Stimulated activated CD8-positive, alpha-beta memory T cell treated with anti-CD3 and anti-CD28 coated beads, Interleukin-4, amount 100 ng/mL, for 48 hours (primary cell): ENCODE data around the gene BATF.

ENCODE experiments used
- DNase-seq: peaks from one replicate; pipeline ENCODE4 v3.0.0-alpha.2; 2020

Gene BATF

GRCh38 chr14:75501080-75501479 lies 21.2 kb upstream of the BATF start:
- DNase-seq = no peak

DNA sequence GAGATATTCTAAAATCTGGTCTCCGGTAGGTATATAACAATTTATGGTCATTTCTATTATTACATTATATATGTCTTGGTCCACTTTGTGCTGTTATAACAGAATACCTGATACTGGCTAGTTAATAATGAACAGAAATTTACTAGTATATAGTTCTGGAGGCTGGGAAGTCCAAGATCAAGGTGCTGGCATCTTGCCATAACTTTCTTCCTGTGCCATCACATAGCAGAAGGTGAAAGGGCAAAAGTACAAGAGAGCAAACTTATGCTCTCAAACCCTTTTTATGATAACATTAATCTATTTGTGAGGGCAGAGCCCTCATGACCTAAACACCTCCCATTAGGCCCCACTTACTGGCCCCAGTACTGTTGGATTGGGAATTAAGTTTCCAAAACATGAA lies 17.9 kb upstream of the BATF start:
- no peak for DNase-seq

GRCh38 chr14:75506930-75507329 lies 15.3 kb upstream of the BATF start:
- no peak for DNase-seq

DNA sequence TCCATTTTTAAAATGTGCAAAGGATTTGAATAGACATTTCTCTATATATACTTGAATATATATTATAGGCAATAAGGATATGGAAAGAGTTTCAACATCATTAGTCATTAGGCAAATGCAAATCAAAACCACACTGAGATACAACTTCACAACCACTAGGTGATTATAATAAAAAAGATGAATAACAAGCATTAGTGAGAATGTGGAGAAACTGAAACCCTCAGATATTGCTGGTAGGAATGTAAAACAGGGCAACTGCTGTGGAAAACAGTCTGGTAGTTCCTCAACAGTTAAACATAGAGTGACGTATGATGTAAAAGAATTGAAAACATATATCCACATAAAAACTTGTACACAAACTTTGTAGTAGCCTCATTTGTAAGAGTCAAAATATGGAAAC lies 11.7 kb upstream of the BATF start:
- DNase-seq = no peak

- DNase-seq = no peak
Observed at GRCh38 chr14:75511201-75511600, 11.1 kb upstream of the BATF start.

DNA sequence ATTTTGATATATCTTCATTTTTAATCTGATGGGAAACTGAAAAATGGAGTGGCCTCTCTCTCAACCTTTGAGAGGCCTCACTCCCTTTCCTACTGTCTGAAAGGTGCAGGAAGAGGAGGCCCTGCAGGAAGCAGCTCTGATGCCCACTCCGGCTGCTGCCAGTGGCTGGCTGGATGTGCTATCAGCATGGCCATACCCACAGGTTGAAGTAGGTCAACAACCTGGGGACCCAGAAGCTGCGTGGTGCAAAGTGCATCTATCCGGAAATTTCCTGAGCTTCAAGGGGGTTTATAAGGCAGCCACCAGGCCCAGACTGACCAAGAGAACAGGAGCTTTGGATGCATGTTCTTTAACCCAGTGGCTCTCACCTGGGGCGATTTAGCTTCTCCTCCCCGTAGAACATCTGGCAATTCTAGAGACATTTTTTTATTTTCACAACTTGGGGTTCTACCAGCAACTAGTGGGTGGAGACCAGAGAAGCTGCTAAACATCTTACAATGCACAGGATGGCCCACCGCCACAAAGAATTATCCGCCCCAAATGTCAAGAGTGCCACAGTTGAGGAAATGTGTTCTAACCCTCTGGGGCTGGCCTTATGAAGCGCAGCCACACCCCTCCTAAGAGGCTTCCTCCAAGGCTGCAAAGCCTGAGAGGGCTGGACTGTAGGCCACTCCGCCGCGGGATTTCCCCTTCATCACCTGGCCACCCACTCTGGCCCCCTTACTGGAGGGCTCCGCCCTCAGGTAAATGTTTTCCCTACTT lies 8.2 kb upstream of the BATF start:
- DNase-seq = no peak

DNA sequence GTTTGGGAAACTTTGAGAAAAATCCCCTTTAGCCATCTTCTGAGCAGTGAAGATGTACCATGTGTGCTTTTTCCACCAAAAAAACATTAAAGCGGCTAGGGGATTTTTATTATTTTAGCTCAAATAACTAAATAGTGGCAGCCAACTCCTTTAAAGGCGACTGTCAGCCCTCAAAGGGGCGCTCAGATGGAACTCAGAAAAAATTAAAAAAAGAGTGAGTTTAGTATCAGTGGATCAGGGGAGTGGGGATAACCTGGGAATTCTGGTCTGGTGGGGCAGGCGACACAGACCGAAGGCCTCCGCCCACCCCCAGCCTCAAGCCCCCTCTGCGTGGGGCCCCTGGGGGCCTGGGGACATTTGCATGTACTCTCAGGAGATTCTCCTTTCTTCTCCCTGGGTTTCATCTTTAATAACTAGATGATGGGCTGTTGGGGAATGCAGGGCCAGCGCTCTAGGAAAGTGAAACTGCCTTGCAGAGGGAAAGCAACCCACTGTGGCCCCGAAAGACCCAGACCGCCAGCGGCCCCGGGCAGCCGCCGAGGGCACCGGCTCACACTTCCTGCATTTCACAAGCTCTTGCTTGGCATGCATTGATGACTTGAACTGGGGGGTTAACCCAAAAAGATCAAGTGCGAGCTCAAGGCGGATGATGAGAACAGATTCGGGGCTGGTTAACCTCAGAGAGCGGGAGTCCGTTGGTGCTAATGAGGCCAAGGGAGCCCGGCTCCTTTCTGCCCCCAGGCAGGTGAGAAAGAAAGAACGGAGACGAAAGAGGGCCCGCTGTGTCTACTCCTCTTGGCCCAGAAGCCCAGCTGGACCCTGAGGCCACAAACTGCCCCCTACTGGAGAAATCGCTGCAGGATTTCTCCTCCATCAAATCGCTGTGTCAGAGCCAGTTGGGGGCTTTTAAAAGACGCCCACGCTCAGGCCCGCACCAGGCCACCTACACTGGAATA lies 7.3 kb upstream of the BATF start:
- DNase-seq = peak; percentile 69

GRCh38 chr14:75515629-75515996 lies 6.7 kb upstream of the BATF start:
- DNase-seq = no peak

DNA sequence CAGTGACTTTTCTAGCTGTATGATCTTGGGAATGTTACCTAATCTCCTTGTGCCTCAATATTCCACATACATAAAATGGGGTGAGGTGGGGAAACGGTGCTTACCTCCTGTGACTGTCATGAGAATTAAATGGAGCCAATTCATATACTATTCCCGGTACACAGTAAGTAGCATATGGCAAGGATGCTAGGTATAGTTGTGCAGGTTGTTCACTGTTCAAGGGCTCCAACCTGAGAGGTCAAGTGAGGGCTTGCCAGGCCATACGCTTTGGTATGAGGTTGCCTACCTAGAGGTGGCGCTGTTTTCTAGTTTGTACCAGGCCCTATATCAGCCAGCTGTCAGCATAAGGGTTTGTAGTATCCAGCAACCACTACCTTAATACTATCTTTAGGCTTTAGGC lies 3.6 kb upstream of the BATF start:
- peak; percentile 72 for DNase-seq

GRCh38 chr14:75519394-75519793 lies 2.9 kb upstream of the BATF start:
- DNase-seq = no peak

DNA sequence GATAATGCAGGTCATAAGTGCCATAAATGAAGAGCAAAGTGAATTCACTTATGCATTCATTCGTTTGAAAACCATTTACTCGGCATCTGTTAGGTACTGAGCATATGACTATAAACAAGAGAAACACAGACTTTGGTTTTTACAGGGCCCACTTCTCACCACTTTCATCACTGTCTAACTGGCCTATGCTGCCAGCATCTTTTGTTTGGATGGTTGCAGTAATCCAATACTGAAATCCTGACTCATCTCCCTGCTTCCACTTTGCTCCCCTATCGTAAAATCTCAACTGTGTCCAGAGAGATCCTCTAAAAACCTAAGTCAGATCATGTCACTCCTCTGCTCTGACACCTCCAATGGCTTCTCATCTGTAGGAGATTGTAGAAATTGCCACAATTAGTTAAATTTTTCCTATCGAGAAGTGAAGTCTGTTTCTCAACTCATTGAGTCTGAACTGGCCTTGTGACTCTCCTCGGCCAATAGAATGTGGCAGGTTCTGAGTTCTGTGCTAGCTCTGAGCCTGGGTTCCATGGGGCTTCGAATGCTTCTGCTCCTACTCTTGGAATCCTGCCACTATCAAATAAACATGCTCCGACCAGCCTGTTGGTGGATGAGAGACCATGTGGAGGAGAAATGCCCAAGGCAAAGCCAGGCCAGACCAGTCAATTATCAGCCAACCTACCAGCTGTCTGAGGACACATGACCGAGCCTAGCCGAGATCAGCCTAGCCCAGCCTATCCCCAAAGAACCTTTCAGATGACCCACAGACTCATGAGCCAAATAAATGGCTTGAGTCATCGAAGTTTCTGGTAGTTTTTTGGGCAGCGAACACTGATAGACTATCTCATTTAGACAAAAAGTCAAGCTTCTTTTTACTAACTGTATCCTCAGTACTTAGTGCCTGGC lies 2.2 kb upstream of the BATF start:
- DNase-seq = no peak

GRCh38 chr14:75520852-75521251 lies 1.4 kb upstream of the BATF start:
- no peak for DNase-seq

DNA sequence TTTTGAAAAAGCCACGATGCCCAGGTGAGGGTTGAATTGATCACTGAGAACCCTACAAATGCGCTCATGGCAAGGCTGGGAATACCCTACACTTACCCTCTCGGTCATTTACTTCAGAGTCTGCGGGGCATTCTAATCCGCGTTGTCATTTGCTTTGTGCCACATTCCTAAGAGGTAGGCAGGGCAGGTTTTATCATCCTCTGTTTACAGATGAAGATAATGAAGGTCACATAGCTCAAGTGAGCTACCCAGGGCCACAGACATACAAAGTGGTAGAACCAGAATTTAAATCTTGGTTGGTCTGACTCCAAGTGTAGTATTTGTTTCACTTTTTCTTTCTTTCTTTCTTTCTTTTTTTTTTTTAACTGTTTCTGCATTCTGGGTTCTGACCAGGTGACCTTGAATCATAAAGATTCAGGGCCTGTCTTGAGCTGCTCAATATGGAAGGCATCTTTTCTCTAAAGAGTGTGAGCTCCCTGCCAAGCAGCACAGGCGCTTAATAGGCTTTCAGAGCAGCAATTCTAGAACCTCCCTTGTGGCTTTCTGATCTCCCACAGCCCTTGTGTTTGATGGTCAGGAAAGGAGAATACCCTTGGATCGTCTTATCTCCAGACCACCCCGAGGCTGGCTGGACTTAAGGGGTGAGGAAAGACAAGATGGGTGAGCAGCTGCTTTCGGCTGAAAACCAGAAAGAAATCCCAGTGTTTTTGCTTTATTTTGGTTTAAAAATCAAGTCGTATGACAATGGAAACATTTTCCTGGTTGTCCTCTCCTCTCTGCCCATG lies 662 bp upstream of the BATF start:
- no peak for DNase-seq

DNA sequence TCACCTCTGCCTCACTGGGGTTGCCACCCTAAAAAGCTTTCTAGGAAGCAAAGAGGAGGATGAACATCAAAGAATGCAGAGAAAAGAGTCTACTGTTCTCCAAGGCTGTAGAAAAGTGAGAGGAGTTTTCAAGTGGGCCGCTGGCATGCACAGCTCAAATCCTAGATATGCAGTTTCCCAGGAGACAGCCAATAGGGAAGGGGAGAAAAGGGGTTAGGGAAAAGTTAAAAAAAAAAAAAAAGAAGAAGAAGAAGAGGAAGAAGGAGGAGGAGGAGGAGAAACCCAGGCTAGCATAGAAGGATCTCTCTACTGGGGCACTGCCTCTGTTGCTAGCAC lies 682 bp downstream of the BATF start:
- no peak for DNase-seq

GRCh38 chr14:75523771-75524171 lies 1.5 kb downstream of the BATF start:
- peak; percentile 61 for DNase-seq

GRCh38 chr14:75525969-75526368 lies 3.7 kb downstream of the BATF start:
- no peak for DNase-seq

DNA sequence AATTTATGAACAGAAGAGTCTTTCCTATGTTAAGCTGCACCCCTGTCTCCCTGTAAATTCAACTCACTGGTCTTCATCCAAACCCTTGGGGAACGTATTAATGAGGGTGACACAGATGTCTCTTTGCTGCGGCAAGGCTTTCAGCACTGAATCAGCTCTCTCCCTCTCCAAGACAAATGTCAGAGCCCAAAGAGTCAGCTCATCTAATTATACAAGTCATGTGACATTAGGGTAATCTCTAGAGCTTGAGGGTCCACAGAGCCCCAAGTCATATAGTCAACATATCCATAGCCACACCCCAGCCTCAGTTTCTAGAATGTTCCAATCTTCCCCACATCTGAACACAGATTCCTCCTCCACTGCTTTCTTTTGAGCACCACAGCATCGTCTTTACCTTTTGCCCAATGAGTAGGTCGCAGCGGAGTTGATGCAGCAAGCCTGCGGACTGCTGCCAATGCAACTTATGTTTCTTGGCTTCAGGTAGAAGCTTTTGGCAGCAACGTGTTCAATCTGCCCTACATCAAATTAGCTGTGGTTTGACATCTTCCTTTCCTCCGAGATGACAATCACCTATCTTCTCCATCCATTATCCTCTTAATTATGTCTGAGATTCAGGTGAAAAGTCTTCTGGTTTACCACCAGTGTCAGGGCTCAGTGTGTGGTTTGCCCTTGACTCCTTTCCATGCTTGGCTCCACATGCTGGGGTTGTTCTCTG lies 5.3 kb downstream of the BATF start:
- DNase-seq = no peak

GRCh38 chr14:75531256-75531655 lies 9.0 kb downstream of the BATF start:
- no peak for DNase-seq

DNA sequence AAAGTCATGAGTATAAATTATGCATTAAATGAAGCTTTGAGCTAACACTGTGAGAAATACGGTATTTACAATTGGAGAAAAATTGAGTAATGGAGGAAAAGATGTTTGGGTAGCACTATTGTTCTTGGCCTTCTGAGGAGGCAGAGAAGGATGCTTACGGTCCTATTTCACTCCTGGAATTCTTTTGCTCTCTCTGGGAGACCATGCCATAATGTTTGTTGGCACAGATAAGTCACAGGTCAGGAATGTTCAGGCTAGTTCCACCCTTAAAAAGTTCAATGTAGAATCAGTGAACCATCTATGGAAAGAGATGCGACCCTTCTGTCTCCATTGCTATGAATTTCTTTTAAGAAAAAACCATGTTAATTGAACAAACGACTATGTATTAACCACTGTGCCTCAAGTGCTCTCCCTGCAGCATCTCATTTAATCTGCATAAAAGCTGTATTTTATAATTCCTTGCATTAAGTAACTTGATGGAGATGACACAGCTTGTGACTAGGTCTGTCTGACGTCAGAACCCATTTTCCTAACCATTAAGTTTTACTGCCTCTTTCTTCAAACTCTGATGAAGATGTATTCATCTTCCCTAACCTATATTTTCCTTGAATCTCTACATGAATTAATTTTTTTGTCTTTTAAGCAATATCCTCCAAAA lies 9.5 kb downstream of the BATF start:
- DNase-seq = no peak

- no peak for DNase-seq
Observed at GRCh38 chr14:75533791-75534555, 11.7 kb downstream of the BATF start.
